Lower leg skin (tissue), 3 donors: ENCODE data around the gene NTSR2.

Experiments used
- CTCF ChIP-seq, 3 donors: fragments of 450-650 bp; IDR thresholded peaks; one replicate each; pipeline ENCODE4 v1.5.1; 2016; ENCODE audit warnings: antibody characterized with exemption in 3 of 3, mild to moderate bottlenecking in 3 of 3, moderate library complexity in 2 of 3
- POLR2A ChIP-seq, 2 donors: fragments of 450-650 bp; IDR thresholded peaks; one replicate each; pipeline ENCODE4 v1.6.1; 2016 to 2017; ENCODE audit warnings: antibody characterized with exemption in 2 of 2, mild to moderate bottlenecking in 1 of 2, moderate library complexity in 1 of 2

- TF ChIP-seq CTCF (IDR thresholded peaks at IDR 0.05) (no peak), POLR2A (IDR thresholded peaks at IDR 0.05) (no peak)
Measured at GRCh38 chr2:11708106-11708505, 38.1 kb upstream of the NTSR2 start.
